WTC11 (cell line): ENCODE data around the gene H6PD. TPM values are rescaled to one million over a fixed set of nuclear protein-coding genes. Genes with fewer than 3 reads are reported as not detected.

Source experiments
- ATAC-seq: fragments of 200-7000 bp; cut with Tn5 transposase; 2 replicates; pipeline ENCODE4 v1.10.0; 2021; ENCODE audit warnings: mild to moderate bottlenecking, moderate library complexity
- CTCF ChIA-PET: fragments of 300-600 bp; sonication (Branson Sonifier 250); formaldehyde crosslinking; loops from one replicate; lab custom pipeline; 2021; ENCODE audit warnings: antibody characterized with exemption; lab: Charles Lee
- POLR2A ChIA-PET: fragments of 350-600 bp; sonication (Branson Sonifier 250); formaldehyde crosslinking; loops from one replicate; lab custom pipeline; 2021; ENCODE audit warnings: antibody characterized with exemption; lab: Charles Lee
- DNase-seq: peaks from one replicate; pipeline ENCODE4 v3.0.0; 2021; ENCODE audit warnings: low spot score
- H3K27ac Mint-ChIP-seq: 2 replicates; pipeline ENCODE4 v1.8.0; 2021; ENCODE audit warnings: mixed read lengths
- H3K27me3 Mint-ChIP-seq: 2 replicates; pipeline ENCODE4 v1.8.0; 2021; ENCODE audit warnings: low read depth, mild to moderate bottlenecking, moderate library complexity, mixed read lengths
- H3K36me3 Mint-ChIP-seq: 2 replicates; pipeline ENCODE4 v1.8.0; 2021; ENCODE audit warnings: mixed read lengths
- H3K4me1 Mint-ChIP-seq: 2 replicates; pipeline ENCODE4 v1.8.0; 2022; ENCODE audit warnings: mixed read lengths
- H3K4me3 Mint-ChIP-seq: 2 replicates; pipeline ENCODE4 v1.8.0; 2021; ENCODE audit warnings: mild to moderate bottlenecking, moderate library complexity, mixed read lengths
- H3K9me3 Mint-ChIP-seq: 2 replicates; pipeline ENCODE4 v1.8.0; 2021; ENCODE audit warnings: mixed read lengths
- CREB1 ChIP-seq: sonication (generic); formaldehyde crosslinking; IDR thresholded peaks from 2 replicates; pipeline ENCODE4 v1.8.0; 2023; ENCODE audit warnings: mild to moderate bottlenecking, missing genetic modification reagents
- CREM ChIP-seq: sonication (generic); formaldehyde crosslinking; IDR thresholded peaks from 2 replicates; pipeline ENCODE4 v1.8.1; 2022; ENCODE audit warnings: mild to moderate bottlenecking, missing genetic modification reagents, moderate library complexity
- ESRRA ChIP-seq: sonication (generic); formaldehyde crosslinking; IDR thresholded peaks from 2 replicates; pipeline ENCODE4 v1.8.1; 2022; ENCODE audit warnings: mild to moderate bottlenecking, missing genetic modification reagents, borderline replicate concordance
- FOXK1 ChIP-seq: sonication (generic); formaldehyde crosslinking; IDR thresholded peaks from 2 replicates; pipeline ENCODE4 v1.8.0; 2022; ENCODE audit warnings: mild to moderate bottlenecking, moderate library complexity, missing genetic modification reagents
- IRF2 ChIP-seq: sonication (generic); formaldehyde crosslinking; IDR thresholded peaks from 2 replicates; pipeline ENCODE4 v1.8.0; 2022; ENCODE audit warnings: low read depth, missing genetic modification reagents, borderline replicate concordance
- NFATC4 ChIP-seq: fragments of 250-450 bp; sonication (Bioruptor Pico); IDR thresholded peaks from 2 replicates; pipeline ENCODE4 v1.9.0; 2021; ENCODE audit warnings: mild to moderate bottlenecking
- RELA ChIP-seq: sonication (generic); formaldehyde crosslinking; IDR thresholded peaks from 2 replicates; pipeline ENCODE4 v1.8.1; 2022; ENCODE audit warnings: missing genetic modification reagents, mild to moderate bottlenecking, borderline replicate concordance
- ZNF138 ChIP-seq: sonication (generic); formaldehyde crosslinking; conservative IDR thresholded peaks from 2 replicates; pipeline ENCODE4 v1.8.1; 2022; ENCODE audit warnings: mild to moderate bottlenecking, moderate library complexity, missing genetic modification reagents
- ZNF219 ChIP-seq: sonication (generic); formaldehyde crosslinking; IDR thresholded peaks from 2 replicates; pipeline ENCODE4 v1.8.0; 2023; ENCODE audit warnings: missing genetic modification reagents, mild to moderate bottlenecking, borderline replicate concordance
- ZNF232 ChIP-seq: sonication (generic); formaldehyde crosslinking; IDR thresholded peaks from 2 replicates; pipeline ENCODE4 v1.8.0; 2022; ENCODE audit warnings: mild to moderate bottlenecking, missing genetic modification reagents
- total RNA-seq: library from RNA; stranded (reverse); gene quantifications from 3 replicates; pipeline ENCODE4 v1.2.3, GENCODE V29; 2021
- TF ChIP-seq, protein P1 (sequence below): sonication (generic); formaldehyde crosslinking; IDR thresholded peaks from 2 replicates; pipeline ENCODE4 v1.8.1; 2023; ENCODE audit warnings: mild to moderate bottlenecking, missing genetic modification reagents, borderline replicate concordance
- TF ChIP-seq, protein P2 (sequence below): sonication (generic); formaldehyde crosslinking; IDR thresholded peaks from 2 replicates; pipeline ENCODE4 v1.8.0; 2022; ENCODE audit warnings: missing genetic modification reagents
- TF ChIP-seq, protein P3 (sequence below): fragments of 250-450 bp; sonication (Bioruptor Pico); IDR thresholded peaks from 2 replicates; pipeline ENCODE4 v1.9.0; 2021; ENCODE audit warnings: moderate library complexity, mild to moderate bottlenecking, inconsistent platforms, borderline replicate concordance
- TF ChIP-seq, protein P4 (sequence below): fragments of 250-450 bp; sonication (Bioruptor Pico); IDR thresholded peaks from 2 replicates; pipeline ENCODE4 v2.1.2; 2022; ENCODE audit warnings: mild to moderate bottlenecking, moderate library complexity
- TF ChIP-seq, protein P5 (sequence below): sonication (generic); formaldehyde crosslinking; IDR thresholded peaks from 2 replicates; pipeline ENCODE4 v1.8.0; 2022; ENCODE audit warnings: mild to moderate bottlenecking, missing genetic modification reagents
- TF ChIP-seq, protein P6 (sequence below): sonication (generic); formaldehyde crosslinking; IDR thresholded peaks from 2 replicates; pipeline ENCODE4 v1.8.1; 2023; ENCODE audit warnings: mild to moderate bottlenecking, moderate library complexity, missing genetic modification reagents
- TF ChIP-seq, protein P7 (sequence below): sonication (generic); formaldehyde crosslinking; IDR thresholded peaks from 2 replicates; pipeline ENCODE4 v1.8.1; 2022; ENCODE audit warnings: mild to moderate bottlenecking, moderate library complexity, missing genetic modification reagents
- TF ChIP-seq, protein P8 (sequence below): sonication (generic); formaldehyde crosslinking; IDR thresholded peaks from 2 replicates; pipeline ENCODE4 v1.8.0; 2023; ENCODE audit warnings: mild to moderate bottlenecking, missing genetic modification reagents

H6PD gene
- total RNA-seq, 1 experiment from 2014 or later = 7.4 TPM

DNA sequence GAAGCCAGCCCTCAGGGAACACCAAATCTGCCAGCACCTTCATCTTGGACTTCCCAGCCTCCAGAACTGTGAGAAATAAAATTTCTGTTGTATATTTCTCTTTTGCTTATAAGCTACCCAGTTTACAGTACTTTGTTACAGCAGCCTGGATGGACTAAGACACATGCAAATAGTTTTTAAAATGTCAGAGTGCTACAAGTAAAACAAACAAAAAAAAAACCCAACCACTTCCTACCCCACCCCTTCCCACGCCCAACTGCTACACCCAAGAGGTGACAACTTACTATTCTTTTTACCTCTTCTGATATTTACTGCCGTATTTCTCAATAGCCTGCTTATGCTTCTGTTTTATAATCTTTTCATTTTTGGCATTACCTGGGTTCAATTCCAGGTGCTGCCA lies 49.5 kb downstream of the H6PD start (continued):
- TF ChIP-seq, protein P1, sequence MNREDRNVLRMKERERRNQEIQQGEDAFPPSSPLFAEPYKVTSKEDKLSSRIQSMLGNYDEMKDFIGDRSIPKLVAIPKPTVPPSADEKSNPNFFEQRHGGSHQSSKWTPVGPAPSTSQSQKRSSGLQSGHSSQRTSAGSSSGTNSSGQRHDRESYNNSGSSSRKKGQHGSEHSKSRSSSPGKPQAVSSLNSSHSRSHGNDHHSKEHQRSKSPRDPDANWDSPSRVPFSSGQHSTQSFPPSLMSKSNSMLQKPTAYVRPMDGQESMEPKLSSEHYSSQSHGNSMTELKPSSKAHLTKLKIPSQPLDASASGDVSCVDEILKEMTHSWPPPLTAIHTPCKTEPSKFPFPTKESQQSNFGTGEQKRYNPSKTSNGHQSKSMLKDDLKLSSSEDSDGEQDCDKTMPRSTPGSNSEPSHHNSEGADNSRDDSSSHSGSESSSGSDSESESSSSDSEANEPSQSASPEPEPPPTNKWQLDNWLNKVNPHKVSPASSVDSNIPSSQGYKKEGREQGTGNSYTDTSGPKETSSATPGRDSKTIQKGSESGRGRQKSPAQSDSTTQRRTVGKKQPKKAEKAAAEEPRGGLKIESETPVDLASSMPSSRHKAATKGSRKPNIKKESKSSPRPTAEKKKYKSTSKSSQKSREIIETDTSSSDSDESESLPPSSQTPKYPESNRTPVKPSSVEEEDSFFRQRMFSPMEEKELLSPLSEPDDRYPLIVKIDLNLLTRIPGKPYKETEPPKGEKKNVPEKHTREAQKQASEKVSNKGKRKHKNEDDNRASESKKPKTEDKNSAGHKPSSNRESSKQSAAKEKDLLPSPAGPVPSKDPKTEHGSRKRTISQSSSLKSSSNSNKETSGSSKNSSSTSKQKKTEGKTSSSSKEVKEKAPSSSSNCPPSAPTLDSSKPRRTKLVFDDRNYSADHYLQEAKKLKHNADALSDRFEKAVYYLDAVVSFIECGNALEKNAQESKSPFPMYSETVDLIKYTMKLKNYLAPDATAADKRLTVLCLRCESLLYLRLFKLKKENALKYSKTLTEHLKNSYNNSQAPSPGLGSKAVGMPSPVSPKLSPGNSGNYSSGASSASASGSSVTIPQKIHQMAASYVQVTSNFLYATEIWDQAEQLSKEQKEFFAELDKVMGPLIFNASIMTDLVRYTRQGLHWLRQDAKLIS (CRISPR knock-in tag) = no peak
- TF ChIP-seq, protein P2, sequence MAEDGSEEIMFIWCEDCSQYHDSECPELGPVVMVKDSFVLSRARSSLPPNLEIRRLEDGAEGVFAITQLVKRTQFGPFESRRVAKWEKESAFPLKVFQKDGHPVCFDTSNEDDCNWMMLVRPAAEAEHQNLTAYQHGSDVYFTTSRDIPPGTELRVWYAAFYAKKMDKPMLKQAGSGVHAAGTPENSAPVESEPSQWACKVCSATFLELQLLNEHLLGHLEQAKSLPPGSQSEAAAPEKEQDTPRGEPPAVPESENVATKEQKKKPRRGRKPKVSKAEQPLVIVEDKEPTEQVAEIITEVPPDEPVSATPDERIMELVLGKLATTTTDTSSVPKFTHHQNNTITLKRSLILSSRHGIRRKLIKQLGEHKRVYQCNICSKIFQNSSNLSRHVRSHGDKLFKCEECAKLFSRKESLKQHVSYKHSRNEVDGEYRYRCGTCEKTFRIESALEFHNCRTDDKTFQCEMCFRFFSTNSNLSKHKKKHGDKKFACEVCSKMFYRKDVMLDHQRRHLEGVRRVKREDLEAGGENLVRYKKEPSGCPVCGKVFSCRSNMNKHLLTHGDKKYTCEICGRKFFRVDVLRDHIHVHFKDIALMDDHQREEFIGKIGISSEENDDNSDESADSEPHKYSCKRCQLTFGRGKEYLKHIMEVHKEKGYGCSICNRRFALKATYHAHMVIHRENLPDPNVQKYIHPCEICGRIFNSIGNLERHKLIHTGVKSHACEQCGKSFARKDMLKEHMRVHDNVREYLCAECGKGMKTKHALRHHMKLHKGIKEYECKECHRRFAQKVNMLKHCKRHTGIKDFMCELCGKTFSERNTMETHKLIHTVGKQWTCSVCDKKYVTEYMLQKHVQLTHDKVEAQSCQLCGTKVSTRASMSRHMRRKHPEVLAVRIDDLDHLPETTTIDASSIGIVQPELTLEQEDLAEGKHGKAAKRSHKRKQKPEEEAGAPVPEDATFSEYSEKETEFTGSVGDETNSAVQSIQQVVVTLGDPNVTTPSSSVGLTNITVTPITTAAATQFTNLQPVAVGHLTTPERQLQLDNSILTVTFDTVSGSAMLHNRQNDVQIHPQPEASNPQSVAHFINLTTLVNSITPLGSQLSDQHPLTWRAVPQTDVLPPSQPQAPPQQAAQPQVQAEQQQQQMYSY (CRISPR knock-in tag) = no peak
- TF ChIP-seq NFATC4 (no peak), FOXK1 (CRISPR knock-in tag) (no peak), CREM (CRISPR knock-in tag) (no peak), ESRRA (CRISPR knock-in tag) (no peak)
- TF ChIP-seq, protein P3, sequence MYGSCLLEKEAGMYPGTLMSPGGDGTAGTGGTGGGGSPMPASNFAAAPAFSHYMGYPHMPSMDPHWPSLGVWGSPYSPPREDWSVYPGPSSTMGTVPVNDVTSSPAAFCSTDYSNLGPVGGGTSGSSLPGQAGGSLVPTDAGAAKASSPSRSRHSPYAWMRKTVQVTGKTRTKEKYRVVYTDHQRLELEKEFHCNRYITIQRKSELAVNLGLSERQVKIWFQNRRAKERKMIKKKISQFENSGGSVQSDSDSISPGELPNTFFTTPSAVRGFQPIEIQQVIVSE (CRISPR knock-in tag) = no peak

DNA sequence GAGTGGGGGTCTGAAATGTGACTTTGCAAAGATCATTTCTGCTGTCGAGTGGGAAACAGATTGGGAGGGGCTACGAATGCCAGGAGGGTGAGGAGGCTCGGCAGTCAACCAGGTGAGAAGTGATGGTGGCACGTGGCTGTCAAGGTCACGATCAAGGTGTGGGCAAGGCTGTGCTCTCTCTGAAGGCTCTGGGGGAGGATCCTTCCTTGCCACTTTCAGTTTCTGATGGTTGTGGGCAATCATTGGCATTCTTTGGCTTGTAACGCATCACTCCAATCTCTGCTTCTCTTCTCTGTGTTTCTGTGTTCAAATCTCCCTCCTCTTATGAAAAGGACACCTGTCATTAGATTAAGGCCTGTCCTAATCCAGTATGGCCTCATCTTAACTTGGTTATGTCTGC lies 52.0 kb downstream of the H6PD start:
- ATAC-seq (no peak), DNase-seq (no peak)
- Mint-ChIP-seq H3K27me3 (peaks cover 1% of the 10 kb centered on the region), H3K27ac (no peak overlapping the region), H3K4me3 (no peak overlapping the region), H3K4me1 (0 out of 2 replicates have a peak, but pooled peaks cover 3% of the 10 kb centered on the region), H3K36me3 (peaks cover 4% of the 10 kb centered on the region; the same call in 1 of the 2 replicates), H3K9me3 (peaks cover 22% of the 10 kb centered on the region)
- ChIA-PET CTCF (no interaction called here), POLR2A (no interaction called here)
- TF ChIP-seq ESRRA (CRISPR knock-in tag) (no peak), ZNF138 (CRISPR knock-in tag) (no peak), ZNF219 (CRISPR knock-in tag) (no peak), ZNF232 (CRISPR knock-in tag) (no peak), RELA (CRISPR knock-in tag) (no peak), IRF2 (CRISPR knock-in tag) (no peak), CREB1 (CRISPR knock-in tag) (no peak)
- TF ChIP-seq, protein P4, sequence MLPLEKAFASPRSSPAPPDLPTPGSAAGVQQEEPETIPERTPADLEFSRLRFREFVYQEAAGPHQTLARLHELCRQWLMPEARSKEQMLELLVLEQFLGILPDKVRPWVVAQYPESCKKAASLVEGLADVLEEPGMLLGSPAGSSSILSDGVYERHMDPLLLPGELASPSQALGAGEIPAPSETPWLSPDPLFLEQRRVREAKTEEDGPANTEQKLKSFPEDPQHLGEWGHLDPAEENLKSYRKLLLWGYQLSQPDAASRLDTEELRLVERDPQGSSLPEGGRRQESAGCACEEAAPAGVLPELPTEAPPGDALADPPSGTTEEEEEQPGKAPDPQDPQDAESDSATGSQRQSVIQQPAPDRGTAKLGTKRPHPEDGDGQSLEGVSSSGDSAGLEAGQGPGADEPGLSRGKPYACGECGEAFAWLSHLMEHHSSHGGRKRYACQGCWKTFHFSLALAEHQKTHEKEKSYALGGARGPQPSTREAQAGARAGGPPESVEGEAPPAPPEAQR = no peak
- TF ChIP-seq, protein P5, sequence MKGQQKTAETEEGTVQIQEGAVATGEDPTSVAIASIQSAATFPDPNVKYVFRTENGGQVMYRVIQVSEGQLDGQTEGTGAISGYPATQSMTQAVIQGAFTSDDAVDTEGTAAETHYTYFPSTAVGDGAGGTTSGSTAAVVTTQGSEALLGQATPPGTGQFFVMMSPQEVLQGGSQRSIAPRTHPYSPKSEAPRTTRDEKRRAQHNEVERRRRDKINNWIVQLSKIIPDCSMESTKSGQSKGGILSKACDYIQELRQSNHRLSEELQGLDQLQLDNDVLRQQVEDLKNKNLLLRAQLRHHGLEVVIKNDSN (CRISPR knock-in tag) = no peak
- TF ChIP-seq, protein P6, sequence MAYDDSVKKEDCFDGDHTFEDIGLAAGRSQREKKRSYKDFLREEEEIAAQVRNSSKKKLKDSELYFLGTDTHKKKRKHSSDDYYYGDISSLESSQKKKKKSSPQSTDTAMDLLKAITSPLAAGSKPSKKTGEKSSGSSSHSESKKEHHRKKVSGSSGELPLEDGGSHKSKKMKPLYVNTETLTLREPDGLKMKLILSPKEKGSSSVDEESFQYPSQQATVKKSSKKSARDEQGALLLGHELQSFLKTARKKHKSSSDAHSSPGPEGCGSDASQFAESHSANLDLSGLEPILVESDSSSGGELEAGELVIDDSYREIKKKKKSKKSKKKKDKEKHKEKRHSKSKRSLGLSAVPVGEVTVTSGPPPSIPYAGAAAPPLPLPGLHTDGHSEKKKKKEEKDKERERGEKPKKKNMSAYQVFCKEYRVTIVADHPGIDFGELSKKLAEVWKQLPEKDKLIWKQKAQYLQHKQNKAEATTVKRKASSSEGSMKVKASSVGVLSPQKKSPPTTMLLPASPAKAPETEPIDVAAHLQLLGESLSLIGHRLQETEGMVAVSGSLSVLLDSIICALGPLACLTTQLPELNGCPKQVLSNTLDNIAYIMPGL (CRISPR knock-in tag) = no peak
- TF ChIP-seq, protein P7, sequence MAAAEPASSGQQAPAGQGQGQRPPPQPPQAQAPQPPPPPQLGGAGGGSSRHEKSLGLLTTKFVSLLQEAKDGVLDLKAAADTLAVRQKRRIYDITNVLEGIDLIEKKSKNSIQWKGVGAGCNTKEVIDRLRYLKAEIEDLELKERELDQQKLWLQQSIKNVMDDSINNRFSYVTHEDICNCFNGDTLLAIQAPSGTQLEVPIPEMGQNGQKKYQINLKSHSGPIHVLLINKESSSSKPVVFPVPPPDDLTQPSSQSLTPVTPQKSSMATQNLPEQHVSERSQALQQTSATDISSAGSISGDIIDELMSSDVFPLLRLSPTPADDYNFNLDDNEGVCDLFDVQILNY (CRISPR knock-in tag) = no peak
- TF ChIP-seq, protein P8, sequence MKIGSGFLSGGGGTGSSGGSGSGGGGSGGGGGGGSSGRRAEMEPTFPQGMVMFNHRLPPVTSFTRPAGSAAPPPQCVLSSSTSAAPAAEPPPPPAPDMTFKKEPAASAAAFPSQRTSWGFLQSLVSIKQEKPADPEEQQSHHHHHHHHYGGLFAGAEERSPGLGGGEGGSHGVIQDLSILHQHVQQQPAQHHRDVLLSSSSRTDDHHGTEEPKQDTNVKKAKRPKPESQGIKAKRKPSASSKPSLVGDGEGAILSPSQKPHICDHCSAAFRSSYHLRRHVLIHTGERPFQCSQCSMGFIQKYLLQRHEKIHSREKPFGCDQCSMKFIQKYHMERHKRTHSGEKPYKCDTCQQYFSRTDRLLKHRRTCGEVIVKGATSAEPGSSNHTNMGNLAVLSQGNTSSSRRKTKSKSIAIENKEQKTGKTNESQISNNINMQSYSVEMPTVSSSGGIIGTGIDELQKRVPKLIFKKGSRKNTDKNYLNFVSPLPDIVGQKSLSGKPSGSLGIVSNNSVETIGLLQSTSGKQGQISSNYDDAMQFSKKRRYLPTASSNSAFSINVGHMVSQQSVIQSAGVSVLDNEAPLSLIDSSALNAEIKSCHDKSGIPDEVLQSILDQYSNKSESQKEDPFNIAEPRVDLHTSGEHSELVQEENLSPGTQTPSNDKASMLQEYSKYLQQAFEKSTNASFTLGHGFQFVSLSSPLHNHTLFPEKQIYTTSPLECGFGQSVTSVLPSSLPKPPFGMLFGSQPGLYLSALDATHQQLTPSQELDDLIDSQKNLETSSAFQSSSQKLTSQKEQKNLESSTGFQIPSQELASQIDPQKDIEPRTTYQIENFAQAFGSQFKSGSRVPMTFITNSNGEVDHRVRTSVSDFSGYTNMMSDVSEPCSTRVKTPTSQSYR (CRISPR knock-in tag) = no peak
